Measurements from ENCODE around the gene SLC17A5.
A peak's percentile ranks its signal among the peaks of the same experiment; 100 is the strongest.
"Not testable (repeated sequence)": the region's sequence is repeated elsewhere in the genome, so short reads cannot be mapped to it uniquely, and the experiment has no call there.

The SLC17A5 gene

GRCh38 chr6:73665686-73666319, 12.0 kb upstream of the SLC17A5 start:
- DNase-seq: no peak

GRCh38 chr6:73664701-73665100, 10.9 kb upstream of the SLC17A5 start:
- DNase-seq: no peak

GRCh38 chr6:73657201-73657600, 3.4 kb upstream of the SLC17A5 start:
- DNase-seq: no peak

GRCh38 chr6:73656531-73657145, 2.8 kb upstream of the SLC17A5 start:
- no peak for DNase-seq

GRCh38 chr6:73655341-73655917, 1.6 kb upstream of the SLC17A5 start:
- DNase-seq: no peak

- peak; percentile 62 for DNase-seq
Observed at GRCh38 chr6:73652637-73653570, 888 bp downstream of the SLC17A5 start.

- DNase-seq: no peak
Observed at GRCh38 chr6:73649783-73650182, 4.0 kb downstream of the SLC17A5 start.

- DNase-seq: no peak
Observed at GRCh38 chr6:73648166-73648565, 5.6 kb downstream of the SLC17A5 start.

- no peak for DNase-seq
Observed at GRCh38 chr6:73644941-73645591, 8.7 kb downstream of the SLC17A5 start.

- DNase-seq: no peak
Observed at GRCh38 chr6:73644030-73644429, 9.8 kb downstream of the SLC17A5 start.

- no peak for DNase-seq
Observed at GRCh38 chr6:73642530-73642929, 11.3 kb downstream of the SLC17A5 start.

GRCh38 chr6:73640179-73640750, 13.5 kb downstream of the SLC17A5 start:
- no peak for DNase-seq

GRCh38 chr6:73639040-73639439, 14.8 kb downstream of the SLC17A5 start:
- DNase-seq: no peak

GRCh38 chr6:73637404-73637803, 16.4 kb downstream of the SLC17A5 start:
- DNase-seq: no peak

- no peak for DNase-seq
Observed at GRCh38 chr6:73636048-73636447, 17.7 kb downstream of the SLC17A5 start.

- DNase-seq: no peak
Observed at GRCh38 chr6:73632346-73632745, 21.4 kb downstream of the SLC17A5 start.

- no peak for DNase-seq
Observed at GRCh38 chr6:73631849-73632248, 21.9 kb downstream of the SLC17A5 start.

GRCh38 chr6:73630401-73630800, 23.4 kb downstream of the SLC17A5 start:
- DNase-seq: no peak

- DNase-seq: no peak
Observed at GRCh38 chr6:73624896-73625295, 28.9 kb downstream of the SLC17A5 start.

GRCh38 chr6:73623480-73623879, 30.3 kb downstream of the SLC17A5 start:
- DNase-seq: not testable (repeated sequence)

GRCh38 chr6:73618082-73618481, 35.7 kb downstream of the SLC17A5 start:
- DNase-seq: not testable (repeated sequence)

- no peak for DNase-seq
Observed at GRCh38 chr6:73614802-73615201, 39.0 kb downstream of the SLC17A5 start.

Measured in SHP77 treated with DMSO at 0.1 percent for 48 hours (cell line).